Measurements from ENCODE around the gene SCN4A.
A peak's percentile ranks its signal among the peaks of the same experiment; 100 is the strongest.
"Not testable (repeated sequence)": the region's sequence is repeated elsewhere in the genome, so short reads cannot be mapped to it uniquely, and the experiment has no call there.

Gene SCN4A

DNA sequence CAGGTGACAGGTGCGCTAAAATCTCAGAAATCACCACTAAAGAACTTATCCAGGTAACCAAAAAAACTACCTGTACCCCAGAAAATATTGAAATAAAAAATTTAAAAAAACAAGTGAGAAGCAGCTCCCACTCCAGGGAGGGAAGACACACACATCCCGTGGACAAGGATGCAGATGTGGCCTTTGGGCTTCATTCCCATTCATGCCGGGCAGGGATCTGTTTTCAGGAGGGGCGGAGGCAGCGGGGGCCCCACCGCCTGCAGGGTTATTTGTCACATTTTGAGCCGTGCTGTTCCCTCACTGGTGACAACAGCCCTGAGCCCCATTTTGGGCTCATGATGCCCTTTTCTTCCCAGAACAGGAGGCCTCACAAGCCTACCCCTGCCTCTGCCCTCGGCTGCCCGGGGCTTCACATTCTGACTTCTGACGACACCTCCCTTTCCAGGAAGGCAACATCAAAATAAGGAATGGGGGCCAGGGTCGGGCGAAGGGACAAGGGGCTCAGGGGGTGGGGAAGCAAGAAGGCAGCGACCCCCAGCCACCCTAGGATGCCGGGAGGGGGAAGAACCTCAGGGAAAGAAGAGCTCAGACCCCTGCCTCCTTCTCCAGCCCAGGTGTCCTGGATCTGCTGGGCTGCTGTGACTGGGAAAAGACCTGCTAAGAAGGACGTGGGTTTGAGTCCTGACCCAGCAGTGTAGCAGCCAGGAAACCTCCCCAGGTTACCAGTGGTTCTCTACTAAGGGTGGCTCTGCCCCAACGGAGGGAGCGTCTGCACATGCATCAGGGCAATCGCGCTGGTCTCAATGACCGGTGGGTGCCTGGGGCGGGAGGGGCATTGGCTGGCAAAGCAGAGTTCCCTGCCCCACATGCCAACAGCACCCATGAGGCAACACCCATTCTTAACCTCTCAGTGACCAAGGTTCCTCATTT is 38.3 kb downstream of the SCN4A start:
- no peak for DNase-seq (ENCODE audit: low spot score)

- DNase-seq (ENCODE audit: low spot score), result no peak
These were observed 39.1 kb downstream of the SCN4A start for GRCh38 chr17:63933598-63933997.

DNA sequence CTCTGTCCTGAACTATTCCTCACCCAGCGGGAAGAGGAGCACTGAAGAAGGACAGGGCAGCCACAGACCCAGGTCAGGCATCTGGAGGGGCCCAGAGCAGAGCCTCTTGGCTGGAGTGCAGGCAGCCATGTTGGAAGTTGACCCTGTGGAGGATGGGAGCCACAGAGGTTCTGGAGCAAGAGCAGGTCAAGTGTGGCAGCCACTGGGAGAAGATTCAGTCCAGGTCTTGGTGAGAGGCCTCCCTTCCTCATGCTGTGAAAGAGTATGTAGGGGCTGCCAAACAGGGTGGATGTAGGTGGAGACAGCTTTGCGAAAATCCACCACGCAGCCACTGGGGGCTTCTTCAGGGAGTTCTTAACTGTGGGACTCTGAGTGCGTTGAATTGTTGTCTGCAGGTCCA is 40.0 kb downstream of the SCN4A start:
- DNase-seq (ENCODE audit: low spot score), result no peak

GRCh38 chr17:63931981-63932561 is 40.6 kb downstream of the SCN4A start, which contains the start of gene CD79B:
TSS of gene CD79B (minus strand) at chr17:63932331. CDS start at chr17:63932261, 70 bp downstream.
- DNase-seq (ENCODE audit: low spot score), result peak; percentile 33

GRCh38 chr17:63930951-63931575 is 41.7 kb downstream of the SCN4A start:
- DNase-seq (ENCODE audit: low spot score), result peak; percentile 48

DNA sequence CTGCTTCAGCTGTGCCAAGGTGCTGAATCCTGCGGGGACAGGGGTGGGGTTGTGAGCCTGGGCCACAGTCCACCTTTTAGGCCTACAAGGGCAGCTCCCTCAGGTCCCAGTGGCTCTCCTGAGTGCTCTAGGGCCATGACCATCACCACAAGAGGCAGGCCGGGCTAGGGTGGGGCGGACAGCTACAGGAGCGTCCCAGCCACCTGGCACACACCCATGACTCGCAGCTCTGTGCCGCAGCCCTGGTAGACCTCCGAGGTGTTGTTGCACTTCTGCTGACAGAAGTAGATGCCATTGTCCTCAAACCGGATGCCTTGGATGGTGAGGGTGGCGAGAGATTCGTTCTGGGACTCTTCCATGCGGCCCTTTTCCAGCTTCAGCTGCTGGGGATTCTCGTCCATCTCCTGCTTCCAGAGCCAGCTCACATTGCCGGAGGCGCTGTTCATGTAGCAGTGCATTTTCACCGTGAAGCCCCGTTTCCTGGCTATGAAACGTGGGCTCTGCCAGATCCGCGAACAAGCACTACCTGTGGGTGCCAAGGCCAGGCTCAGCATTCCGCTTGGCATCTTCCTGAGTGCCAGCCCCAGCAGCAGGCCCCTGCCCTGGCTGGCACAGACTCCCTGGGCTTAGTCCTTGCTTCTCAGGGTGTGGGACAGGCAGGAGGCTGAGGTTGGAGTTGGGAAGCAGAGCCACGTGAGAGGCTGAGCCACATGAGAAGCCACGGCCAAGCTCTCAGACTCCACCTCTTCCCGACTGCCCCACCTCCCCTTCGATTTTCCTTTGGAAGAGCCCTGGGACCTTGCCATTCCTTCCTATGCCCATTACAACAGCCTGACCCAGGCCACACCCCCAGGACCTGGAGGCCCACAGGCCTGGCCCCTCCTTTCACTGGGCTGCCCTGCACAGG is 42.6 kb downstream of the SCN4A start:
- DNase-seq (ENCODE audit: low spot score), result no peak

- no peak for DNase-seq (ENCODE audit: low spot score)
These were observed 43.6 kb downstream of the SCN4A start for GRCh38 chr17:63928966-63929695.

DNA sequence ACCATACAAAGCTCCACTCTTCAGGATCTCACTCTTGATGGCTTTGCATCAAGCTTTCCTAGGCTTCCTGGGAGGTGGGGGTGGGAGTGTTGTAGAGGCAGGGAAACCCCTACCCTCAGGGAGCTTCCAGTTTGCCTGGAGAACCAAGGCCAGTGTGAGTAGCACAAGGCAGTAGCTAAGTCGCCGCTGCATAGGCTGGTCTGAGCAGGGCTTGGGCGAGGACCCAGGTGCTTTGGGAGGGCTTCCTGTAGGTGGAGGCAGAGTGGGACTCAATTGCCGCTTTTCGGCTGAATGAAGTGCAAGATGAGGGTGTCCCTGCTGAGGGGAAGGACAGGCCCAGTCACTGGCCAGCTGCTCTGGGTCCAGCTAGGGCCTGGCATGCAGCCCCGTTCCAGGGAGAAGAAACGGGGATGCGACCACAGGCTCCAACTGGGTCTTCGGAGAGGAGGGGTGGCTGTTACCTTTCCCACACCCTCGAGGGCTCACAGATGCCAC is 44.5 kb downstream of the SCN4A start:
- no peak for DNase-seq (ENCODE audit: low spot score)

GRCh38 chr17:63927464-63928171 is 45.1 kb downstream of the SCN4A start:
- DNase-seq (ENCODE audit: low spot score), result no peak

DNA sequence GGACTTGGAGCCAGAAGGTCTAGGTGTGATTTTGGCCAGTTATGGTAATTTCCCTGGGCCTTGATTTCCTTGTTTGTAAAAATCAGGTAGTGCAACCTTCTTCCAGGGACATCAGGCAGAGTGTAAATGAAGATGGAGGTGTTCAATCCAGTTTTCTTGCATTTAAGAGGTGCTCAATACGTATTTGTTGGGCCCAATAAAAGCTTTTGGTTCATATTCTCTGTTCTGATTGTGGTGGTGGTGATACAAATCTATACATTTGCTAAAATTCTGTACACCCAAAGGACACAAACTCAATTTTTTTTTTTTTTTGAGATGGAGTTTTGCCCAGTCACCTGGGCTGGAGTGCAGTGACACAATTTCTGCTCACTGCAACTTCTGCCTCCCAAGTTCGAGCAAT is 46.6 kb downstream of the SCN4A start:
- no peak for DNase-seq (ENCODE audit: low spot score)

DNA sequence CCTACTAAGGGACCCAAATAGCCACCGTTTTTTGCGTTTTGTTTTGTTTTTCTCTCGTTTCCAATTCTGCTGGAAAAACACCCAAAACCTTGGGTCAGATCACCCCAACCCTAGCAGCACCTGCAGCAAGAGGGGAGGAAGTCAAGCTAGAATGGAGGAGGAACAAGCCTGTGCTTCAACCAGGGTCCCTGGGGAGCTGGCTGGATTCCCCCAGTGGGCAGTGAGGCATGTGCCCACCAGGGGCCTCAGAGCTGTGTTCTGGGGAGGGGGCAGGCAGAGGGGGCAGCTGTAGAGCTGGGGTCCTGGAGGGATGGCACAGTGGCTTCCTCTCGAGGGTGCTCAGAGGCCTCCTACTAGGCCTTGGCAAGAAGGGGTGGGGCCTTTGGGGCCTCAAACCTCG is 47.1 kb downstream of the SCN4A start:
- DNase-seq (ENCODE audit: low spot score), result no peak

GRCh38 chr17:63922402-63922801 is 50.3 kb downstream of the SCN4A start:
- DNase-seq (ENCODE audit: low spot score), result not testable (repeated sequence)

- not testable (repeated sequence) for DNase-seq (ENCODE audit: low spot score)
These were observed 51.9 kb downstream of the SCN4A start for GRCh38 chr17:63920779-63921178.

DNA sequence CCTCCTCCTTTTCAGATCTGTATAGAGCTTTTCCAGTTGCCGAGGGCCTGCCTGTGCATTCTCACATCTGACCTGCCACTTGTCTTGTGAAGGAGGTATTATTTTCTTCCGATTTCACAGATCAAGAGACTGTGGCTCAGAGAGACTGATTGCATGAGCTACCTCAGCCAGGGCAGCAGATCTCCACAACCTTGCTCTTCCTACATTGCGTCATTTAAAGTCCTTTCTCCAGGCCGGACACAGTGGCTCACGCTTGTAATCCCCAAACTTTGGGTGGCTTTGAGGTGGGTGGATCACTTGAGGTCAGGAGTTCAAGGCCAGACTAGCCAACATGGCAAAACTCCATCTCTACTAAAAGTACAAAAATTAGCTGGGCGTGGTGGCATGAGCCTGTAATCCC is 52.7 kb downstream of the SCN4A start:
- DNase-seq (ENCODE audit: low spot score), result not testable (repeated sequence)

DNA sequence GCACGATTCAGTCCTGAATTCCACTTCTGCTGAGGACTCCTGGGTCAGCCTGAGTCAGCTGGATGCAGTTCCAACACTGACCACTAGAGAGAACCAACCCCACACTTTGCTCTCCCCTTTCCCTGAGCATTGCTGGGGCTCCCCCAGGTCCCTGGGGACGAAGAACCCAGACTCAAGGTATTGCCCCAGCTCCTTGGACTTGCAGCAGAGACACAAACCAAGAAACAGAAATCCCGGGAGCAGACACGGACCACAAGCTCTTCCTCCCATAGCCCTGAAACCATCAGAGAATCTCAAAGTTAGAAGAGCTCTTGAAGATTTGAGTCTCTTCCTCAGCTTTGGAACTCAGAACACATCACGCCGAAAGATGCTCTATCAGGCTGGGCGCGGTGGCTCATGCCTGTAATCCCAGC is 53.4 kb downstream of the SCN4A start:
- peak; percentile 78 for DNase-seq (ENCODE audit: low spot score)

GRCh38 chr17:63918789-63919305 is 53.9 kb downstream of the SCN4A start, which contains the start of gene GH1:
TSS of gene GH1 (minus strand) at chr17:63918839. CDS start at chr17:63918776, 63 bp downstream.
- not testable (repeated sequence) for DNase-seq (ENCODE audit: low spot score)

- no peak for DNase-seq (ENCODE audit: low spot score)
These were observed 54.4 kb downstream of the SCN4A start for GRCh38 chr17:63918305-63918704.

DNA sequence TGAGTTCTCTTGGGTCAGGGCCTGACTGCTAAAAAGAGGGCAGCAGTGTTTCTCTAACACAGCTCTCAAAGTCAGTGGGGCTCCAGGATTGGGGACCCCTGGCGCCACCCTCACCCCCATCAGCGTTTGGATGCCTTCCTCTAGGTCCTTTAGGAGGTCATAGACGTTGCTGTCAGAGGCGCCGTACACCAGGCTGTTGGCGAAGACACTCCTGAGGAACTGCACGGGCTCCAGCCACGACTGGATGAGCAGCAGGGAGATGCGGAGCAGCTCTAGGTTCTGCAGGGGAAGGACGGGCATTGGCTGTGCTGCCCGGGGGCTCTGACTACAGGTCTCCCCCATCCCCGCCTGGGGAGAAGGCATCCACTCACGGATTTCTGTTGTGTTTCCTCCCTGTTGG is 55.1 kb downstream of the SCN4A start:
- DNase-seq (ENCODE audit: low spot score), result no peak

- not testable (repeated sequence) for DNase-seq (ENCODE audit: low spot score)
These were observed 55.5 kb downstream of the SCN4A start for GRCh38 chr17:63917206-63917605.

Measured in activated CD4-positive, alpha-beta T cell treated with anti-CD3 and anti-CD28 coated beads, Interleukin-2, Interleukin-4, amounts not matched to agents 100 ng/mL and 50 ng/mL, durations not matched to agents 16 hours and 8 hours (primary cell).